ENCODE results near the gene MRPL11. TPM values are rescaled to one million over a fixed set of nuclear protein-coding genes. Genes with fewer than 3 reads are reported as not detected.

The MRPL11 gene
- total RNA-seq, 1 experiment from 2014 or later = 69.1 TPM

DNA sequence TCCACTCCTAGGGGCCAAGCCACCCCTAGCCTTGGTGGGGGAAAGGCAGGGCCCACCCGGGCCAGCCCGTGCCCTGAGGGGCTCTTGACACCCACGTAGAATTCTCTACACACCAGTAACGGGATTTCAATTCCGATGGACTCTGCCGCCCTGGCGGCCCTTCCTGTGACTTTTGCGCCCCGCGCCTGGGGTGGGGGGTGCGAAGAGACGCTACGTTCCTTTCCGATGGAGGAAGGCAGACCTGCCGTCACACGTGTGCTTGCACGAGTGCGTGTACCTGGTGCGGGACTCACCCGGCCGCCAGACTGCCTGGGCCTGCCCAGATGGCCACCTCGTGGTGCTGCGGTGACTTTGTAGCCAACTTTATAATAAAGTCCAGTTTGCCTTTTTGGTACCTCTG is 12.3 kb downstream of the MRPL11 start:
- intact Hi-C loops (cut with micrococcal nuclease) = no loop called here
- no TSS peak for BruUV-seq (replicated peaks)
- Mint-ChIP-seq H3K36me3 (ENCODE audit: insufficient read depth, unreplicated experiment) (peaks cover 11% of the 10 kb centered on the region), H3K9me3 (ENCODE audit: unreplicated experiment) (no peaks in the 10 kb centered on the region), H3K4me1 (ENCODE audit: insufficient read depth, unreplicated experiment) (no peaks in the 10 kb centered on the region), H3K4me3 (ENCODE audit: unreplicated experiment) (no peak overlapping the region), H3K27ac (ENCODE audit: low read depth, unreplicated experiment) (no peak overlapping the region), H3K27me3 (ENCODE audit: insufficient read depth, unreplicated experiment) (peaks cover 29% of the 10 kb centered on the region)
- no peak for DNase-seq (ENCODE audit: unreplicated experiment)
- TF ChIP-seq, protein P1, sequence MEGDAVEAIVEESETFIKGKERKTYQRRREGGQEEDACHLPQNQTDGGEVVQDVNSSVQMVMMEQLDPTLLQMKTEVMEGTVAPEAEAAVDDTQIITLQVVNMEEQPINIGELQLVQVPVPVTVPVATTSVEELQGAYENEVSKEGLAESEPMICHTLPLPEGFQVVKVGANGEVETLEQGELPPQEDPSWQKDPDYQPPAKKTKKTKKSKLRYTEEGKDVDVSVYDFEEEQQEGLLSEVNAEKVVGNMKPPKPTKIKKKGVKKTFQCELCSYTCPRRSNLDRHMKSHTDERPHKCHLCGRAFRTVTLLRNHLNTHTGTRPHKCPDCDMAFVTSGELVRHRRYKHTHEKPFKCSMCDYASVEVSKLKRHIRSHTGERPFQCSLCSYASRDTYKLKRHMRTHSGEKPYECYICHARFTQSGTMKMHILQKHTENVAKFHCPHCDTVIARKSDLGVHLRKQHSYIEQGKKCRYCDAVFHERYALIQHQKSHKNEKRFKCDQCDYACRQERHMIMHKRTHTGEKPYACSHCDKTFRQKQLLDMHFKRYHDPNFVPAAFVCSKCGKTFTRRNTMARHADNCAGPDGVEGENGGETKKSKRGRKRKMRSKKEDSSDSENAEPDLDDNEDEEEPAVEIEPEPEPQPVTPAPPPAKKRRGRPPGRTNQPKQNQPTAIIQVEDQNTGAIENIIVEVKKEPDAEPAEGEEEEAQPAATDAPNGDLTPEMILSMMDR (IDR thresholded peaks at IDR 0.05; ENCODE audit: unreplicated experiment) = no peak
- CTCF ChIA-PET = interaction anchor here (0.6 to 1.6 kb wide), 2 partner anchors 9 to 17 kb away, joined by 4 to 8 read pairs; no protein-coding TSS in a partner anchor
- POLR2A ChIA-PET = no interaction called here

DNA sequence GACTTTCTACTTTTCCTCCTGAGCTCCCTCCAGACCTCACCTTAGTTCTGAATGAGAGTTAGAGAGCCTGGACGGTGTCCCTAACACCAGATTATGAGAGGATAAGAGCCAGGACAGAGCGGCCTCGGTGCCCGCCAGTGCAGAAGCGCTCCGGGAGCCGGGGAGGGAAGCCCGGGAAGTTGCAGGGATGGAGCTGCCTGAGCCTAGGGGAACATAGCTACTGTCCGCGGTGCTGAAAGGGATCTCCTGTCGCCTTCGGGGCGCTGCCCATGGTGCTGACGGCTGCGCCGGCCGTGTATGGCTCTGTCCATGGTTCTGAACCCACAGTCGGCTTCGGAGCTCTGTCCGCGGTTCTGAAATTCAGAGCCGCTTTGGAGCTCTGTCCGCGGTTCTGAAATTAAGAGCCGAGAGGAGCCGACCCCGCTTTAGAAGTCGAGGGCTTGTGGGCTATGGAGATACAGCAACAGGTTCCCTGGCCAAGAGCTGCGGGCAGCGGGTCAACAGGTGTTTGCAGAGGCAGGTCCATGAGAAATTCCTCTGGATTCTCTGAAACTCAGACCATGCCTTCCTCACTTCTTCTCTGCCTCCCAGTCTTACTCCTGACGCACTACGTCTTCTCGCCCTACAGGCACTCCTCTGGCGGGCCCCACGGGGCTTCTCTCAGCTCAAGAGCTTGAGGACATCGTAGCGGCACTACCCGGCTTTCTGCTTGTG is 17.0 kb downstream of the MRPL11 start:
- POLR2A ChIA-PET = interaction anchor here (0.6 to 1.3 kb wide), 8 partner anchors 10 to 255 kb away, joined by 3 to 6 read pairs (median 4); partner anchors contain the start of genes DPP3 and MRPL11

DNA sequence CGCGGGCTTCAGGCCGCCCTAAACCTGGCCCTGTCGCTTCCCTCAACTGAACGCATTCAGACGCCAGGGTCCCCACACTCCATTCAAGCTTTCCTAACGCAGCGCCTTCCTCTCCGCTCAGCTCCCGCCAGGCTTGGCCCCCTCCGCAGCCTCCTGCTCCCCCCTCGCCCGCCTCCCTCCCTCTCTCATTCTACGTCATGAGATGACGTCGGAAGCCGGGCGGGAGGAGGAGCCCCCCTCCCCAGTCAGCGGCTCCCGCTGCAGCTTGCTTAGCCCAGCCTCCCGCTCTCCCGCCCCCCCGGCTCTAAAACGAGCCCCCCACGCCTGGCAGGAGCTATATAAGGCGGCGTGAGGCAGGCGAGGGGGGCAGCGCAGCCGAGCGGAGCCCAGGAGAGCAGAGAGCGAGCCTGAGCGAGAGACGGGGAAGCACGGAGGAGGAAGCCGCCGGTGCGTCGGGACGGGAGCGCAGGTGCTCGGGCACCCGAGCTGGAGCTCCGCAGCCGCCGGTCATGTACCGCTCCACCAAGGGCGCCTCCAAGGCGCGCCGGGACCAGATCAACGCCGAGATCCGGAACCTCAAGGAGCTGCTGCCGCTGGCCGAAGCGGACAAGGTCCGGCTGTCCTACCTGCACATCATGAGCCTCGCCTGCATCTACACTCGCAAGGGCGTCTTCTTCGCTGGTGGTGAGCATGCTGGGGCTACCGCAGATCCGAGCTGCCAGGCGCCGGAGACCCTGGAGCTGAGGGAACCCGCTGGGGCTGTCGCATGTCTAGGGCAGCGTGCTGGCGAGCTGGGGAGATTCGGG is 17.8 kb downstream of the MRPL11 start, which contains the start of gene NPAS4:
NPAS4 (plus strand) TSS at position 365 of the 806 bp plus-strand sequence; CDS start at position 510, 145 bp downstream.
- POLR2A ChIA-PET = interaction anchor here (0.6 to 1.3 kb wide), 8 partner anchors 9 to 256 kb away, joined by 3 to 6 read pairs (median 4); partner anchors contain the start of genes DPP3 and MRPL11
- no TSS peak for BruUV-seq (replicated peaks)
- H3K27ac Mint-ChIP-seq (ENCODE audit: low read depth, unreplicated experiment) = no peak within 1 kb of the TSS
- H3K9me3 Mint-ChIP-seq (ENCODE audit: unreplicated experiment) = peaks cover 7% of the 10 kb centered on the region
- peaks cover 65% of the 10 kb centered on the region for H3K27me3 Mint-ChIP-seq (ENCODE audit: insufficient read depth, unreplicated experiment)
- H3K36me3 Mint-ChIP-seq (ENCODE audit: insufficient read depth, unreplicated experiment) = peaks cover 6% of the 10 kb centered on the region
- intact Hi-C loops (cut with micrococcal nuclease) = no loop called here
- peaks cover 17% of the 10 kb centered on the region for H3K4me1 Mint-ChIP-seq (ENCODE audit: insufficient read depth, unreplicated experiment)
- no peak for DNase-seq (ENCODE audit: unreplicated experiment)
- CTCF ChIA-PET = interaction anchor here (0.5 to 5.5 kb wide), 8 partner anchors 9 to 446 kb away, joined by 3 to 31 read pairs (median 4); partner anchors contain the start of gene MRPL11
- no peak within 1 kb of the TSS for H3K4me3 Mint-ChIP-seq (ENCODE audit: unreplicated experiment)
- TF ChIP-seq, protein P1 (IDR thresholded peaks at IDR 0.05; ENCODE audit: unreplicated experiment) = no peak

More for the DNA sequence above, 17.0 kb downstream of the MRPL11 start:
- H3K9me3 Mint-ChIP-seq (ENCODE audit: unreplicated experiment) = peaks cover 7% of the 10 kb centered on the region
- CTCF ChIA-PET = interaction anchor here (0.6 to 5.5 kb wide), 7 partner anchors 9 to 269 kb away, joined by 3 to 31 read pairs (median 5); partner anchors contain the start of gene MRPL11
- peaks cover 6% of the 10 kb centered on the region for H3K36me3 Mint-ChIP-seq (ENCODE audit: insufficient read depth, unreplicated experiment)
- peaks cover 17% of the 10 kb centered on the region for H3K4me1 Mint-ChIP-seq (ENCODE audit: insufficient read depth, unreplicated experiment)
- TF ChIP-seq, protein P1 (IDR thresholded peaks at IDR 0.05; ENCODE audit: unreplicated experiment) = no peak
- DNase-seq (ENCODE audit: unreplicated experiment) = peak; percentile 87
- no peak overlapping the region for H3K27ac Mint-ChIP-seq (ENCODE audit: low read depth, unreplicated experiment)
- intact Hi-C loops (cut with micrococcal nuclease) = no loop called here
- no TSS peak for BruUV-seq (replicated peaks)
- H3K27me3 Mint-ChIP-seq (ENCODE audit: insufficient read depth, unreplicated experiment) = peaks cover 58% of the 10 kb centered on the region
- H3K4me3 Mint-ChIP-seq (ENCODE audit: unreplicated experiment) = no peak overlapping the region

DNA sequence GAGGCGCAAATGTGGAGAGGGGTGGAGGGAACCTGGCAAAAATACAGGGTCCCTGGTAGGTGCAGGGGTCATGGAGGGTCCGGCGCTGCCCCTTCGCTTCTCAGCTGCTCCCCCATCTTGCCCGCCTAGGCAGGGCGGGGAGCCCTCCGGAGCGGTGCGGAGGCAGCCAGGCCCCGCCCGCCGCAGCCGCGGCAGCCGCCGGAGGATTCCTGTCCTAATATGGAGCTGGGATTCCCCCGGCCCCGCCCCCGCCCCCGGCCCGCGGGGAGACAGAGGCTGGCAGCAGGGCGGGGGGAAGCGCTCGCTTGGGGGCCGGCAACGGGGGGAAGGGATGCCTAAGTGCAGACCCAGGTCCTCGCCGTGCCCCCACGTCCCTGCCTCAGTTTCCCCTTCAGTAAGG is 18.8 kb downstream of the MRPL11 start:
- Mint-ChIP-seq H3K4me1 (ENCODE audit: insufficient read depth, unreplicated experiment) (peaks cover 17% of the 10 kb centered on the region), H3K27ac (ENCODE audit: low read depth, unreplicated experiment) (no peak overlapping the region), H3K36me3 (ENCODE audit: insufficient read depth, unreplicated experiment) (peaks cover 6% of the 10 kb centered on the region), H3K4me3 (ENCODE audit: unreplicated experiment) (no peak overlapping the region), H3K9me3 (ENCODE audit: unreplicated experiment) (peaks cover 7% of the 10 kb centered on the region), H3K27me3 (ENCODE audit: insufficient read depth, unreplicated experiment) (peaks cover 68% of the 10 kb centered on the region)
- DNase-seq (ENCODE audit: unreplicated experiment) = no peak
- BruUV-seq (replicated peaks) = no TSS peak
- ChIA-PET CTCF (interaction anchor here (5.5 kb wide), 1 partner anchor 11 kb away, joined by 31 read pairs; no protein-coding TSS in a partner anchor), POLR2A (no interaction called here)
- TF ChIP-seq, protein P1 (IDR thresholded peaks at IDR 0.05; ENCODE audit: unreplicated experiment) = no peak
- intact Hi-C loops (cut with micrococcal nuclease) = no loop called here

Measured in MCF 10A (cell line).